Tibial artery (tissue), 4 donors: Measurements from ENCODE around the gene TTC3.

ENCODE experiments used
- DNase-seq, 2 donors: peaks; one replicate each; pipeline ENCODE4 v3.0.0-alpha.2; 2019
- H3K27ac ChIP-seq, 2 donors: fragments of 200-600 bp; sonication (generic) in 1 of 2; 1 replicate in 1 of 2; 2 replicates in 1 of 2; pipeline ENCODE4 v1.5.1; 2018 to 2019; ENCODE audit warnings: mild to moderate bottlenecking in 1 of 2
- H3K27me3 ChIP-seq, 2 donors: fragments of 200-600 bp; sonication (generic) in 1 of 2; one replicate each; pipeline versions ENCODE4 v1.5.1 to v1.6.0; 2016 to 2019
- H3K36me3 ChIP-seq, 3 donors: fragments of 200-600 bp; sonication (generic) in 2 of 3; one replicate each; pipeline ENCODE4 v1.5.1; 2016 to 2019; ENCODE audit warnings: mild to moderate bottlenecking in 2 of 3
- H3K4me1 ChIP-seq, 4 donors: fragments of 200-600 bp; sonication (generic) in 2 of 4; 1 replicate in 3 of 4; 2 replicates in 1 of 4; pipeline ENCODE4 v1.5.1; 2016 to 2019
- H3K4me3 ChIP-seq, 2 donors: fragments of 200-600 bp; sonication (generic) in 1 of 2; 1 replicate in 1 of 2; 2 replicates in 1 of 2; pipeline ENCODE4 v1.5.1; 2018 to 2019; ENCODE audit warnings: mild to moderate bottlenecking in 2 of 2
- H3K9me3 ChIP-seq, 3 donors: fragments of 200-600 bp; sonication (generic) in 1 of 3; one replicate each; pipeline ENCODE4 v1.5.1; 2016 to 2019
- intact Hi-C: fragments of 100-400 bp; cut with DNase I; formaldehyde crosslinking; loops from one replicate; pipeline ENCODE4 v1.15.0; 2023; ENCODE audit warnings: low total_unique reads
- TF ChIP-seq, protein P1 (sequence below), 2 experiments: fragments of 200-600 bp in 1 of 2; fragments of 450-650 bp in 1 of 2; IDR thresholded peaks; one replicate each; pipeline ENCODE4 v1.5.1; 2017 to 2019; ENCODE audit warnings: antibody characterized with exemption in 2 of 2, mild to moderate bottlenecking in 1 of 2, moderate library complexity in 1 of 2

TTC3 gene

DNA sequence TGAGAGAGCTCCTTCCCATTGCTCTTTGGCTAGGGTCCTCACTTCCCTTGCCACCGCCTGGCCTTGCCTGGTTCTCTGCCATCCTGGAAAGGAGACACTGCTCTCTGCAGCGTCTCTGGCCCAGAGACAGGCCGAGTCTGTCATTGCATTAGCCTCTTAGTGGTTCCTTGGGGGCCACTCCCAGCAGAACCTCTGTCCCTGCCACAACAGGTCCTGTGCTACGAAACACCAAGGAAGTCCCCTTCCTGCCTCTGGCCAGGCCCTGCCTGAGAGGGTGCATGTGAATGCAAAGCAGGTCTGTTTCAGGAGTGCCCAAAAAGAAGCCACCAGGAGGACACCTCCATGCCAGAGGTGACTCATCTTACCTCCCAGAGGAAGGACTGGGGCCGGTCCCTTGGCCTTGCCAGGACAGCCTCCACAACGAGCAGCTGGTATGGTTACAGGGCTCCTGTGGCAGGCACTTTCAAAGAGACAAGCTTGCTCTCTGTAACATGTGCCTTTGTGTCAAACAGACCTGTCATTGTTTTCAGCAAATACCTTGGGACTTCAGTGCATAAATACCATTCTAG is 134.5 kb downstream of the TTC3 start:
- peak overlapping the region; percentile 71 to 76 for H3K27ac ChIP-seq
- peaks cover 7 to 12% (median 10%) of the 10 kb centered on the region in 3 donors for H3K36me3 ChIP-seq
- H3K27me3 ChIP-seq: no peaks in the 10 kb centered on the region
- TF ChIP-seq, protein P1, sequence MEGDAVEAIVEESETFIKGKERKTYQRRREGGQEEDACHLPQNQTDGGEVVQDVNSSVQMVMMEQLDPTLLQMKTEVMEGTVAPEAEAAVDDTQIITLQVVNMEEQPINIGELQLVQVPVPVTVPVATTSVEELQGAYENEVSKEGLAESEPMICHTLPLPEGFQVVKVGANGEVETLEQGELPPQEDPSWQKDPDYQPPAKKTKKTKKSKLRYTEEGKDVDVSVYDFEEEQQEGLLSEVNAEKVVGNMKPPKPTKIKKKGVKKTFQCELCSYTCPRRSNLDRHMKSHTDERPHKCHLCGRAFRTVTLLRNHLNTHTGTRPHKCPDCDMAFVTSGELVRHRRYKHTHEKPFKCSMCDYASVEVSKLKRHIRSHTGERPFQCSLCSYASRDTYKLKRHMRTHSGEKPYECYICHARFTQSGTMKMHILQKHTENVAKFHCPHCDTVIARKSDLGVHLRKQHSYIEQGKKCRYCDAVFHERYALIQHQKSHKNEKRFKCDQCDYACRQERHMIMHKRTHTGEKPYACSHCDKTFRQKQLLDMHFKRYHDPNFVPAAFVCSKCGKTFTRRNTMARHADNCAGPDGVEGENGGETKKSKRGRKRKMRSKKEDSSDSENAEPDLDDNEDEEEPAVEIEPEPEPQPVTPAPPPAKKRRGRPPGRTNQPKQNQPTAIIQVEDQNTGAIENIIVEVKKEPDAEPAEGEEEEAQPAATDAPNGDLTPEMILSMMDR (IDR thresholded peaks at IDR 0.05): no peak
- peaks cover 0 to 28% (median 23%) of the 10 kb centered on the region in 4 donors for H3K4me1 ChIP-seq
- intact Hi-C loops: loop anchor here (5.0 kb wide), 1 partner anchor 50 kb away; no protein-coding TSS in a partner anchor
- H3K9me3 ChIP-seq: no peaks in the 10 kb centered on the region
- peak overlapping the region; percentile 32 to 34 for H3K4me3 ChIP-seq
- no peak for DNase-seq

DNA sequence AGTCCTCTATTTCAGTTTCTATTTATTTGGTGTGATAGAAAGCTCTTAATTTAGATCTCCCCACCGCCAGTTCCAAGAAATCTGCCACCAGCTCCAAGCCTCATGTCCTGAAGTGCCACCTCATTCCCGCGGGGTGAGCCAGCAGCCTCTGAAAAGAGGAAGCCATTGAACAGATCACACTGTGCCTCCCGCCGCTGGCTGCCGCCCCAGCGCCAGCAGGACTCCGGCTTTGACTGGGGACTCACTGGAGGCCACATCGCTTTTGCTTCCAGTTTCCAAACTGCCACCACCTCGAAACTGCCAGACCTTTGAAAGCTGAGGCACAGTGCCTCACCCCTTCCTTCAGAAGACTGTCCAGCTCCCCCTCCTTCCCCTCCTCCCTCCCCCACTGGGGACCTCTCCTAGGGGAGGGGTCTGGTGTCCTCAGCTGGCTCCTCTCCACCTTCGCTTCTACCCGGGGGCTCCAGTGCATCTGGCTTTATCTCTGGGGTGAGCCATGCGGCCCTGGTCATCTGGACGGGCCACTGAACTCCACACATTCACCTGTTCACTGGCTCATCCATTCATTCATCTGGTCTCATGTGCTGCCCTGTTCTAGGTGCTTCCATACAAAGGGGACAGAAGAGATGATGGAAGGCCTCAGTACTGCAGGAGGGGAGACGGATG is 135.1 kb downstream of the TTC3 start:
- peak overlapping the region; percentile 71 to 76 for H3K27ac ChIP-seq
- TF ChIP-seq, protein P1 (IDR thresholded peaks at IDR 0.05): peak in 1 of 2 experiments; percentile 15
- H3K27me3 ChIP-seq: no peaks in the 10 kb centered on the region
- intact Hi-C loops: loop anchor here (5.0 kb wide), 1 partner anchor 49 kb away; no protein-coding TSS in a partner anchor
- H3K4me1 ChIP-seq: peaks cover 0 to 28% (median 23%) of the 10 kb centered on the region in 4 donors
- peaks cover under 1 to 5% (median 3%) of the 10 kb centered on the region in 3 donors for H3K36me3 ChIP-seq
- peak; percentile 79 to 91 for DNase-seq
- H3K4me3 ChIP-seq: peak overlapping the region; percentile 32 to 34
- H3K9me3 ChIP-seq: no peaks in the 10 kb centered on the region

DNA sequence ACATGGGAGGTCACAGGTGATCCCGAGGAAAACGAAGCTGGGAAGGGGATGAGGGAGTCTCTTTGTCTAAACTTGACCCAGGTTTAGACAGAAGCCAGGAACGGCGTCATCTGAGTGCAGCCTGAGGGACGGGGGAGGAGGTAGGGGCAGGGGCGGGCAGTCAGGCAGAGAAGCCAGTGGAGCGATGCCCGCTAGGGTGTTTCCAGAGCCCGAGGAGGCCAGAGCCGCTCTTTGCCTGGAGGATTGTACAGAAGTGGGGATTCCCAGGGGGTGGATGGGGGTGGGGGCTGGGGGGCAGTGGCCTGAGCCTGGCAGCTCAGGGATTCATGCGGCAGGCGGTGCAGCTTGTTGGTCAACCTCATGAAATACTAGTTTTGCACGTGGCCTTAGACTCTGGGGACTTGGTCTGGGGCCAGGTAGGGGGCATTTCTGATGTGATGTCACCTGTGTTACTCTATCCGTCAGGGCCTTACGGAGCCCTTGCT is 135.7 kb downstream of the TTC3 start:
- Histone ChIP-seq H3K27me3 (no peaks in the 10 kb centered on the region), H3K9me3 (no peaks in the 10 kb centered on the region), H3K4me1 (peaks cover 0 to 28% (median 23%) of the 10 kb centered on the region in 4 donors), H3K27ac (peak overlapping the region; percentile 71 to 76), H3K36me3 (no peaks in the 10 kb centered on the region), H3K4me3 (peak overlapping the region in 1 of 2 donors; percentile 34)
- intact Hi-C loops: loop anchor here (5.0 kb wide), 1 partner anchor 49 kb away; no protein-coding TSS in a partner anchor
- DNase-seq: no peak
- TF ChIP-seq, protein P1 (IDR thresholded peaks at IDR 0.05): no peak

DNA sequence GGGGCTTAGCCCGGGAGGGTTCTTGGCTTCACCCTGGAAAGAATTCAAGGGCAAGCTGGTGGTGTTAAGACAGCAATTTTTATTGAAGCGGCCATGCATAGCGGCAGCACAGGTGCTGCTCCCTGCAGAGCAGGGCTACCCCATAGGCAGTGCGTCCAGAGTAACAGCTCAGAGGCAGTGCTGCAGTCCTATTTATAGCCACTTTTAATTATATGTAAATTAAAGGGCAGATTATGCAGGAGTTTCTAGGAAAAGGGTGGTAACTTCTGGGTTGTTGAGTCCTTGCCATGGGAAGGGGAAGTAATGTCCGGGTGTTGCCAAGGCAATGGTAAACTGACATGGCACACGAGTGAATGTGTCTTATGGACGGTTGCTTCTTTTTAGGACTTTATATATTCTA is 137.1 kb downstream of the TTC3 start:
- peaks cover 0 to 28% (median 23%) of the 10 kb centered on the region in 4 donors for H3K4me1 ChIP-seq
- no peaks in the 10 kb centered on the region for H3K9me3 ChIP-seq
- no peak overlapping the region for H3K27ac ChIP-seq
- intact Hi-C loops: no loop called here
- no peak overlapping the region for H3K4me3 ChIP-seq
- DNase-seq: no peak
- H3K36me3 ChIP-seq: no peaks in the 10 kb centered on the region
- no peaks in the 10 kb centered on the region for H3K27me3 ChIP-seq
- TF ChIP-seq, protein P1 (IDR thresholded peaks at IDR 0.05): no peak

DNA sequence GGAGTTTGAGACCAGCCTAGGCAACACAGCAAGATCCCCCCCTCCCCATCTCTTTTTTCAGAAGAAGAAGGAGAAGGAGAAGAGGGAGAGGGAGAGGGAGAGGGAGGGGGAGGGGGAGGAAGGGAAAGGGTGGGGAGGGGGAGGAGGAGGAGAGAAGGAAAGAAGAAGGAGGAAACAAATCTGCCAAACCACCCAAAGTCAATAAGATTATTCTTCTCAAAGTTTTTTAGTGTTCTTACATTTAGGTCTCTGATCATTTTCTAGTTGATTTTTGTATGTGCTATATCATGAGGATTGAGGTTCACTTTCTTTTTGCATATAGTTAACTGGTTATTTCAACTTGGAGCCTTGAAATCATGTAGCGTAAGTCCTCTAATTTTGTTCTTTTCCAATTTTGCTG is 137.7 kb downstream of the TTC3 start:
- intact Hi-C loops: no loop called here
- TF ChIP-seq, protein P1 (IDR thresholded peaks at IDR 0.05): no peak

More for the DNA sequence above, 137.7 kb downstream of the TTC3 start:
- no peaks in the 10 kb centered on the region for H3K27me3 ChIP-seq
- DNase-seq: no peak
- H3K27ac ChIP-seq: no peak overlapping the region
- peaks cover 0 to 28% (median 23%) of the 10 kb centered on the region in 4 donors for H3K4me1 ChIP-seq
- H3K4me3 ChIP-seq: no peak overlapping the region
- H3K9me3 ChIP-seq: no peaks in the 10 kb centered on the region
- no peaks in the 10 kb centered on the region for H3K36me3 ChIP-seq
